Panc1 (cell line): ENCODE measurements around the gene PACC1.
"Not testable (repeated sequence)": the region's sequence is repeated elsewhere in the genome, so short reads cannot be mapped to it uniquely, and the experiment has no call there.

Experiments used
- POLR2AphosphoS5 ChIP-seq: IDR thresholded peaks from 2 replicates; pipeline ENCODE4 v1.6.1; 2012; ENCODE audit warnings: mild to moderate bottlenecking, low read depth, low read length, moderate library complexity
- TCF7L2 ChIP-seq: IDR thresholded peaks from 2 replicates; pipeline ENCODE4 v1.6.1; 2011; ENCODE audit warnings: mild to moderate bottlenecking, low read depth, low read length, inconsistent platforms
- TF ChIP-seq, protein P1 (sequence below): fragments of 450-650 bp; IDR thresholded peaks from 2 replicates; pipeline ENCODE4 v1.5.1; 2017; ENCODE audit warnings: mild to moderate bottlenecking

DNA sequence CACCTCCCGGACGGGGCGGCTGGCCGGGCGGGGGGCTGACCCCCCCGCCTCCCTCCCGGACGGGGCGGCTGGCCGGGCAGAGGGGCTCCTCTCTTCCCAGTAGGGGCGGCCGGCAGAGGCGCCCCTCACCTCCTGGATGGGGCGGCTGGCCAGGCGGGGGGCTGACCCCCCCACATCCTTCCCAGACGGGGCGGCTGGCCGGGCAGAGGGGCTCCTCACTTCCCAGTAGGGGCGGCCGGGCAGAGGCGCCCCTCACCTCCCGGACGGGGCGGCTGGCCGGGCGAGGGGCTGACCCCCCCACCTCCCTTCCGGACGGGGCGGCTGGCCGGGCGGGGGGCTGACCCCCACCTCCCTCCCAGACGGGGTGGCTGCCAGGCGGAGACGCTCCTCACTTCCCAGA, 93.7 kb downstream of the PACC1 start:
- TF ChIP-seq, protein P1, sequence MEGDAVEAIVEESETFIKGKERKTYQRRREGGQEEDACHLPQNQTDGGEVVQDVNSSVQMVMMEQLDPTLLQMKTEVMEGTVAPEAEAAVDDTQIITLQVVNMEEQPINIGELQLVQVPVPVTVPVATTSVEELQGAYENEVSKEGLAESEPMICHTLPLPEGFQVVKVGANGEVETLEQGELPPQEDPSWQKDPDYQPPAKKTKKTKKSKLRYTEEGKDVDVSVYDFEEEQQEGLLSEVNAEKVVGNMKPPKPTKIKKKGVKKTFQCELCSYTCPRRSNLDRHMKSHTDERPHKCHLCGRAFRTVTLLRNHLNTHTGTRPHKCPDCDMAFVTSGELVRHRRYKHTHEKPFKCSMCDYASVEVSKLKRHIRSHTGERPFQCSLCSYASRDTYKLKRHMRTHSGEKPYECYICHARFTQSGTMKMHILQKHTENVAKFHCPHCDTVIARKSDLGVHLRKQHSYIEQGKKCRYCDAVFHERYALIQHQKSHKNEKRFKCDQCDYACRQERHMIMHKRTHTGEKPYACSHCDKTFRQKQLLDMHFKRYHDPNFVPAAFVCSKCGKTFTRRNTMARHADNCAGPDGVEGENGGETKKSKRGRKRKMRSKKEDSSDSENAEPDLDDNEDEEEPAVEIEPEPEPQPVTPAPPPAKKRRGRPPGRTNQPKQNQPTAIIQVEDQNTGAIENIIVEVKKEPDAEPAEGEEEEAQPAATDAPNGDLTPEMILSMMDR: not testable (repeated sequence)
- TF ChIP-seq TCF7L2, POLR2AphosphoS5: not testable (repeated sequence)
